H1 (cell line): Measurements from ENCODE around the gene LIFR. TPM values are rescaled to one million over a fixed set of nuclear protein-coding genes. Genes with fewer than 3 reads are reported as not detected.

Source experiments
- CTCF ChIA-PET: fragments of 300-600 bp; sonication (Branson Sonifier 250); formaldehyde crosslinking; loops from one replicate; lab custom pipeline; 2021; ENCODE audit not compliant: partially characterized antibody; lab: Charles Lee
- POLR2A ChIA-PET: fragments of 300-600 bp; sonication (Branson Sonifier 250); formaldehyde crosslinking; loops from one replicate; lab custom pipeline; 2021; ENCODE audit warnings: inconsistent platforms; ENCODE audit not compliant: partially characterized antibody; lab: Charles Lee
- DNase-seq, 2 experiments: peaks; one replicate each; pipeline versions ENCODE4 v3.0.0 to v3.0.0-alpha.2; 2010 to 2022; ENCODE audit warnings: low spot score in 2 of 2, low read depth in 1 of 2, mixed read lengths in 1 of 2
- FAIRE-seq: peaks from 2 replicates; lab custom pipeline; 2011; peaks lifted over from hg19 to GRCh38; lab: Jason Lieb, UNC
- H2AFZ ChIP-seq: 2 replicates; pipeline ENCODE4 v1.8.1; 2012; ENCODE audit warnings: low read length, inconsistent platforms
- H2AK5ac ChIP-seq: 2 replicates; pipeline ENCODE4 v1.6.1; 2013; ENCODE audit warnings: low read depth, low read length
- H2BK120ac ChIP-seq: replicated peaks from 2 replicates; pipeline ENCODE3; 2013; ENCODE audit warnings: low read depth, low read length, inconsistent platforms
- H2BK12ac ChIP-seq: 2 replicates; pipeline ENCODE4 v1.6.1; 2013; ENCODE audit warnings: low read depth, low read length
- H2BK15ac ChIP-seq: 2 replicates; pipeline ENCODE4 v1.6.1; 2013; ENCODE audit warnings: low read length
- H2BK20ac ChIP-seq: 2 replicates; pipeline ENCODE4 v1.6.1; 2013; ENCODE audit warnings: low read length
- H2BK5ac ChIP-seq: 2 replicates; pipeline ENCODE4 v1.6.1; 2013; ENCODE audit warnings: low read depth, low read length
- H3K14ac ChIP-seq: 2 replicates; pipeline ENCODE4 v1.6.1; 2013; ENCODE audit warnings: inconsistent platforms; ENCODE audit not compliant: insufficient read length
- H3K18ac ChIP-seq: 2 replicates; pipeline ENCODE4 v1.6.1; 2013; ENCODE audit warnings: low read length; ENCODE audit errors: extremely low read depth
- H3K23ac ChIP-seq: 2 replicates; pipeline ENCODE4 v1.6.1; 2013; ENCODE audit warnings: inconsistent platforms; ENCODE audit not compliant: insufficient read length
- H3K23me2 ChIP-seq: 2 replicates; pipeline ENCODE4 v1.6.1; 2013; ENCODE audit warnings: low read depth, low read length
- H3K27ac ChIP-seq: 2 replicates; pipeline ENCODE4 v1.6.1; 2011; ENCODE audit warnings: low read depth, low read length, inconsistent platforms
- H3K27me3 ChIP-seq, 4 experiments: replicated peaks in 1 of 4; 1 replicate in 1 of 4; 2 replicates in 3 of 4; pipeline versions ENCODE4 v1.6.1 to v1.8.1; 2011 to 2013; ENCODE audit warnings: low read length in 3 of 4, mild to moderate bottlenecking in 3 of 4, inconsistent platforms in 2 of 4, mixed read lengths in 2 of 4, moderate library complexity in 1 of 4; ENCODE audit not compliant: control insufficient read depth in 3 of 4, insufficient read depth in 3 of 4; ENCODE audit errors: extremely low read depth in 1 of 4
- H3K36me3 ChIP-seq, 4 experiments: 2 replicates each; pipeline versions ENCODE4 v1.6.1 to v1.8.1; 2011 to 2013; ENCODE audit warnings: mild to moderate bottlenecking in 4 of 4, low read length in 3 of 4, moderate library complexity in 2 of 4, control low read depth in 1 of 4, inconsistent platforms in 1 of 4; ENCODE audit not compliant: insufficient read depth in 4 of 4, control insufficient read depth in 2 of 4
- H3K4ac ChIP-seq: replicated peaks from 2 replicates; pipeline ENCODE3; 2013; ENCODE audit warnings: low read length, low read depth, mixed read lengths, inconsistent platforms; ENCODE audit not compliant: insufficient read length
- H3K4me1 ChIP-seq, 4 experiments: replicated peaks in 1 of 4; 1 replicate in 1 of 4; 2 replicates in 3 of 4; pipeline versions ENCODE4 v1.6.1 to v1.8.1; 2011 to 2013; ENCODE audit warnings: low read length in 3 of 4, inconsistent platforms in 2 of 4, mixed read lengths in 1 of 4; ENCODE audit not compliant: insufficient read depth in 4 of 4, control insufficient read depth in 3 of 4
- H3K4me2 ChIP-seq, 2 experiments: 2 replicates each; pipeline versions ENCODE4 v1.6.1 to v1.8.1; 2011 to 2013; ENCODE audit warnings: low read depth in 2 of 2, low read length in 2 of 2, control low read depth in 1 of 2, inconsistent platforms in 1 of 2, mild to moderate bottlenecking in 1 of 2; ENCODE audit not compliant: insufficient read depth in 1 of 2
- H3K4me3 ChIP-seq, 4 experiments: fragments of 200-600, 300-600 bp in 1 of 4; sonication (generic), shearing (Covaris generic), sonication (Bioruptor Twin) in 1 of 4; 2 replicates each; pipeline versions ENCODE4 v1.5.1 to v1.8.1; 2011 to 2016; ENCODE audit warnings: low read length in 4 of 4, low read depth in 3 of 4, control low read depth in 2 of 4, inconsistent platforms in 2 of 4, mild to moderate bottlenecking in 2 of 4, mixed read lengths in 1 of 4, moderate library complexity in 1 of 4; ENCODE audit not compliant: insufficient read depth in 2 of 4; ENCODE audit errors: extremely low read depth in 1 of 4
- H3K56ac ChIP-seq: replicated peaks from 2 replicates; pipeline ENCODE3; 2013; ENCODE audit warnings: low read depth, mild to moderate bottlenecking, mixed read lengths, low read length, inconsistent platforms; ENCODE audit not compliant: insufficient read length
- H3K79me1 ChIP-seq: 2 replicates; pipeline ENCODE4 v1.6.1; 2013; ENCODE audit warnings: low read depth, low read length, control low read depth
- H3K79me2 ChIP-seq, 2 experiments: 2 replicates each; pipeline versions ENCODE4 v1.6.1 to v1.8.1; 2012 to 2013; ENCODE audit warnings: low read length in 2 of 2, mild to moderate bottlenecking in 2 of 2, inconsistent platforms in 1 of 2; ENCODE audit not compliant: insufficient read depth in 2 of 2, control insufficient read depth in 1 of 2
- H3K9ac ChIP-seq, 4 experiments: replicated peaks in 1 of 4; 1 replicate in 1 of 4; 2 replicates in 3 of 4; pipeline versions ENCODE4 v1.6.1 to v1.8.1; 2011 to 2013; ENCODE audit warnings: low read depth in 3 of 4, low read length in 3 of 4, control low read depth in 2 of 4, mild to moderate bottlenecking in 2 of 4, moderate library complexity in 2 of 4, inconsistent platforms in 1 of 4; ENCODE audit errors: extremely low read depth in 1 of 4
- H3K9me3 ChIP-seq, 2 experiments: 2 replicates each; pipeline versions ENCODE4 v1.6.1 to v1.8.1; 2012 to 2013; ENCODE audit warnings: mild to moderate bottlenecking in 2 of 2, moderate library complexity in 2 of 2, control low read depth in 1 of 2, inconsistent platforms in 1 of 2, low read depth in 1 of 2, low read length in 1 of 2, mixed read lengths in 1 of 2; ENCODE audit not compliant: insufficient read depth in 2 of 2
- H4K20me1 ChIP-seq, 2 experiments: replicated peaks in 1 of 2; 2 replicates each; pipeline versions ENCODE3 to v1.8.1; 2011 to 2013; ENCODE audit warnings: inconsistent platforms in 2 of 2, low read length in 2 of 2, mild to moderate bottlenecking in 1 of 2; ENCODE audit not compliant: insufficient read depth in 2 of 2, control insufficient read depth in 1 of 2
- H4K5ac ChIP-seq: 2 replicates; pipeline ENCODE4 v1.6.1; 2013; ENCODE audit warnings: low read length, low read depth, mixed read lengths, inconsistent platforms; ENCODE audit not compliant: insufficient read length
- H4K8ac ChIP-seq: 2 replicates; pipeline ENCODE4 v1.8.0; 2013; ENCODE audit warnings: mild to moderate bottlenecking, moderate library complexity, low read length, inconsistent platforms; ENCODE audit not compliant: insufficient read depth; ENCODE audit errors: extremely low read depth
- H4K91ac ChIP-seq: replicated peaks from 2 replicates; pipeline ENCODE3; 2013; ENCODE audit warnings: low read length, mixed read lengths, inconsistent platforms; ENCODE audit not compliant: insufficient read length
- CBX5 ChIP-seq: fragments of 300-800, 300-1000 bp; sonication (generic); IDR thresholded peaks from 2 replicates; pipeline ENCODE4 v1.7.1; 2016; ENCODE audit warnings: antibody characterized with exemption, low read length, low read depth
- EP300 ChIP-seq, 2 experiments: IDR thresholded peaks; 1 replicate in 1 of 2; 2 replicates in 1 of 2; pipeline ENCODE4 v1.6.1; 2011 to 2012; ENCODE audit warnings: low read depth in 2 of 2, low read length in 2 of 2, mild to moderate bottlenecking in 2 of 2, borderline replicate concordance in 1 of 2, inconsistent platforms in 1 of 2, moderate library complexity in 1 of 2
- JUN ChIP-seq: IDR thresholded peaks from 2 replicates; pipeline ENCODE4 v1.6.1; 2011; ENCODE audit warnings: low read depth, mild to moderate bottlenecking, improper control_type of control experiment, low read length
- NRF1 ChIP-seq: IDR thresholded peaks from 2 replicates; pipeline ENCODE4 v1.6.1; 2011; ENCODE audit warnings: mild to moderate bottlenecking, low read depth, low read length, improper control_type of control experiment
- RAD21 ChIP-seq, 2 experiments: IDR thresholded peaks in 1 of 2; conservative IDR thresholded peaks in 1 of 2; 2 replicates each; pipeline ENCODE4 v1.6.1; 2011; ENCODE audit warnings: low read depth in 2 of 2, low read length in 2 of 2, improper control_type of control experiment in 1 of 2, inconsistent platforms in 1 of 2, mild to moderate bottlenecking in 1 of 2, moderate library complexity in 1 of 2
- SP1 ChIP-seq: IDR thresholded peaks from 2 replicates; pipeline ENCODE4 v1.6.1; 2011; ENCODE audit warnings: low read depth, low read length
- TAF1 ChIP-seq: IDR thresholded peaks from 2 replicates; pipeline ENCODE4 v1.6.1; 2011; ENCODE audit warnings: mild to moderate bottlenecking, low read depth, low read length
- USF2 ChIP-seq: IDR thresholded peaks from 2 replicates; pipeline ENCODE4 v1.6.1; 2011; ENCODE audit warnings: low read length, improper control_type of control experiment
- whole genome bisulfite sequencing, 2 experiments: shearing (Covaris generic) in 1 of 2; methylation state at CpG; one replicate each; pipeline versions ENCODE4 v1.1.6 to v1.1.7; 2013 to 2015; ENCODE audit warnings: low lambda C conversion rate in 2 of 2, mixed read lengths in 2 of 2, inconsistent platforms in 1 of 2, low coverage in 1 of 2, missing lambda C conversion rate in 1 of 2; ENCODE audit not compliant: insufficient replicate concordance in 2 of 2, insufficient coverage in 1 of 2, insufficient read length in 1 of 2; ENCODE audit errors: extremely low coverage in 1 of 2, missing lambda C conversion rate in 1 of 2; 5-methylcytosine and 5-hydroxymethylcytosine counted together
- polyA plus RNA-seq, 7 experiments: library from polyadenylated mRNA; depleted of rRNA in 3 of 7; stranded (reverse) in 5 of 7; unstranded in 2 of 7; fragments of >200 nt in 5 of 7; fragments of 200-250 nt in 2 of 7; gene quantifications; 1 replicate in 5 of 7; 2 replicates in 1 of 7; 4 replicates in 1 of 7; pipeline versions ENCODE4 v1.2.1 to v1.2.3, GENCODE V29; 2011 to 2013; ENCODE audit warnings: missing spikeins in 2 of 7, mixed read lengths in 2 of 7
- total RNA-seq: library from RNA; stranded (reverse); fragmentation: NEBNext Ultra II Directional; extraction: Animal tissue kit (Norgen Biotek cat#: 25700); gene quantifications from 2 replicates; pipeline ENCODE4 v1.2.1, GENCODE V29; 2021

LIFR gene
- total and polyA plus RNA-seq, 2 of the 8 experiments (the other 6 are each of a cell fraction or from before 2014, with no cell fraction given) = 2.0 to 18.9 TPM

DNA sequence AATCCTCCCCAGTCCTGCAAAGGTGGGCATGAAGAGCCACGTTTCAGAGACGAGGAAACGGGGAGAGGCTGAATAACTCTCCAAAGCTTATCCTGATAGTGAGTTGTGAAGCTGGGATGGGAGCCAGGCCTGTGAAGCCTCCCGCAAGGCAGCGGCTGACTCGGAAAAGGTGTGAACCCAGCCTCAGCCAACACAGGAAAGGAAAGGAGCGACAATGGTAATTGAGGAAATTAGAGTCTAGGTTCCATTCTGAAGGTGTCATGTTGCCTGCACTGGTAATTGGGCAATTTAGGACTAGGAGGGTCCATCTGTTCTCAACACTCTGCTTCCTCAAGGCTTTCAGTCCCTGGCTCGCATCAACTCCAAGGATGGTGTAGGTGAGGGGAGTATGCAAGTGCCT is 83.4 kb downstream of the LIFR start:
- Histone ChIP-seq H3K4ac (no peak overlapping the region), H3K18ac (0 out of 2 replicates have a peak overlapping the region, but pooled peaks have one; percentile 13), H4K91ac (no peak overlapping the region), H2BK5ac (no peak overlapping the region), H2AK5ac (no peak overlapping the region), H2BK15ac (no peak overlapping the region), H4K8ac (no peak overlapping the region), H3K9ac (no peak overlapping the region), H3K4me2 (no peak overlapping the region), H2AFZ (no peak overlapping the region), H3K79me1 (no peaks in the 10 kb centered on the region), H3K23ac (no peak overlapping the region), H3K79me2 (no peaks in the 10 kb centered on the region), H3K36me3 (no peaks in the 10 kb centered on the region), H3K4me1 (peaks cover 0 to 5% (median under 1%) of the 10 kb centered on the region in 4 experiments; a peak in 2 of 7 replicates), H3K27me3 (no peaks in the 10 kb centered on the region), H4K20me1 (no peaks in the 10 kb centered on the region), H4K5ac (no peak overlapping the region), H3K4me3 (no peak overlapping the region), H2BK20ac (no peak overlapping the region), H3K27ac (no peak overlapping the region), H2BK12ac (no peak overlapping the region), H3K56ac (no peak overlapping the region), H3K14ac (no peak overlapping the region), H3K9me3 (no peaks in the 10 kb centered on the region), H2BK120ac (no peak overlapping the region), H3K23me2 (no peaks in the 10 kb centered on the region)
- TF ChIP-seq USF2 (no peak), NRF1 (no peak), TAF1 (no peak), CBX5 (no peak), JUN (no peak), RAD21 (IDR thresholded peaks at IDR 0.05 in 1 of 2, conservative IDR thresholded peaks at IDR 0.05 in 1 of 2; ENCODE audit: low read depth in 2 of 2, low read length in 2 of 2) (no peak), EP300 (IDR thresholded peaks at IDR 0.05; ENCODE audit: borderline replicate concordance in 1 of 2, low read depth in 2 of 2, low read length in 2 of 2) (no peak), SP1 (no peak)
- ChIA-PET CTCF (interaction anchor here (1.0 to 1.8 kb wide), 4 partner anchors 10 to 369 kb away, joined by 3 to 5 read pairs (median 4); no protein-coding TSS in a partner anchor), POLR2A (no interaction called here)
- no peak for DNase-seq
- 85% methylated on average over 8 of the region's 8 CpGs; no CpG with 5 or more reads in 1 of the 2 experiments for WGBS, 2 experiments
- FAIRE-seq = no peak
